ENCODE data around the gene ID1. TPM values are rescaled to one million over a fixed set of nuclear protein-coding genes. Genes with fewer than 3 reads are reported as not detected.
A peak's percentile ranks its signal among the peaks of the same experiment; 100 is the strongest.

Gene ID1
- total and polyA plus RNA-seq, 2 of the 13 experiments (the other 11 are each of a cell fraction or from before 2014, with no cell fraction given) = 320 to 419 TPM

- 0 out of 2 replicates have a peak, but pooled peaks have one; percentile 71 for TF ChIP-seq ZNF816 (CRISPR knock-in tag; IDR thresholded peaks at IDR 0.05; ENCODE audit: borderline replicate concordance)
- TF ChIP-seq ZNF33B (CRISPR knock-in tag; IDR thresholded peaks at IDR 0.05) = no peak; the same call in 1 of the 2 replicates
- no peak for TF ChIP-seq TCF7L2 (IDR thresholded peaks at IDR 0.05; ENCODE audit: low read depth, low read length)
- no peak for TF ChIP-seq FOXK2 (IDR thresholded peaks at IDR 0.05)
- TF ChIP-seq MTF2 (CRISPR knock-in tag; IDR thresholded peaks at IDR 0.05; ENCODE audit: borderline replicate concordance) = peak; percentile 12; the same call in 1 of the 2 replicates
- no peak for TF ChIP-seq TARDBP (CRISPR knock-in tag; IDR thresholded peaks at IDR 0.05)
- TF ChIP-seq ZSCAN21 (CRISPR knock-in tag; IDR thresholded peaks at IDR 0.05; ENCODE audit: borderline replicate concordance) = peak; percentile 26; the same call in 1 of the 2 replicates
- TF ChIP-seq SP1 (IDR thresholded peaks at IDR 0.05) = no peak
- no peak for TF ChIP-seq SP1 (CRISPR knock-in tag; IDR thresholded peaks at IDR 0.05)
- TF ChIP-seq, protein P1, sequence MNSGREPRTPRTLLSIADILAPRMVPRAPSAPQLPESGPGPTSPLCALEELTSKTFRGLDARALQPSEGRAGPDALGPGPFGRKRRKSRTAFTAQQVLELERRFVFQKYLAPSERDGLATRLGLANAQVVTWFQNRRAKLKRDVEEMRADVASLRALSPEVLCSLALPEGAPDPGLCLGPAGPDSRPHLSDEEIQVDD (CRISPR knock-in tag; IDR thresholded peaks at IDR 0.05; ENCODE audit: borderline replicate concordance) = no peak
- TF ChIP-seq CC2D1A (CRISPR knock-in tag; IDR thresholded peaks at IDR 0.05) = 0 out of 2 replicates have a peak, but pooled peaks have one; percentile 90
- TF ChIP-seq CREB3 (CRISPR knock-in tag; IDR thresholded peaks at IDR 0.05) = 0 out of 2 replicates have a peak, but pooled peaks have one; percentile 15
- TF ChIP-seq ZNF20 (CRISPR knock-in tag; IDR thresholded peaks at IDR 0.05) = 0 out of 2 replicates have a peak, but pooled peaks have one; percentile 22
- TF ChIP-seq ZNF18 (CRISPR knock-in tag; IDR thresholded peaks at IDR 0.05; ENCODE audit: insufficient replicate concordance) = peak; percentile 76
- peak; percentile 13; the same call in 1 of the 2 replicates for TF ChIP-seq PITX1 (CRISPR knock-in tag; IDR thresholded peaks at IDR 0.05)
- TF ChIP-seq ZBTB2 (CRISPR knock-in tag; IDR thresholded peaks at IDR 0.05; ENCODE audit: low read depth) = peak; percentile 16; the same call in 1 of the 2 replicates
- TF ChIP-seq, protein P2, sequence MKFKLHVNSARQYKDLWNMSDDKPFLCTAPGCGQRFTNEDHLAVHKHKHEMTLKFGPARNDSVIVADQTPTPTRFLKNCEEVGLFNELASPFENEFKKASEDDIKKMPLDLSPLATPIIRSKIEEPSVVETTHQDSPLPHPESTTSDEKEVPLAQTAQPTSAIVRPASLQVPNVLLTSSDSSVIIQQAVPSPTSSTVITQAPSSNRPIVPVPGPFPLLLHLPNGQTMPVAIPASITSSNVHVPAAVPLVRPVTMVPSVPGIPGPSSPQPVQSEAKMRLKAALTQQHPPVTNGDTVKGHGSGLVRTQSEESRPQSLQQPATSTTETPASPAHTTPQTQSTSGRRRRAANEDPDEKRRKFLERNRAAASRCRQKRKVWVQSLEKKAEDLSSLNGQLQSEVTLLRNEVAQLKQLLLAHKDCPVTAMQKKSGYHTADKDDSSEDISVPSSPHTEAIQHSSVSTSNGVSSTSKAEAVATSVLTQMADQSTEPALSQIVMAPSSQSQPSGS (CRISPR knock-in tag; IDR thresholded peaks at IDR 0.05) = peak; percentile 19; the same call in 1 of the 2 replicates
- 0 out of 2 replicates have a peak, but pooled peaks have one; percentile 17 for TF ChIP-seq ZFYVE20 (CRISPR knock-in tag; IDR thresholded peaks at IDR 0.05; ENCODE audit: borderline replicate concordance, low read depth)
- TF ChIP-seq ZNF577 (CRISPR knock-in tag; IDR thresholded peaks at IDR 0.05; ENCODE audit: borderline replicate concordance, low read depth) = peak; percentile 85; the same call in 1 of the 2 replicates
- TF ChIP-seq ZNF337 (CRISPR knock-in tag; IDR thresholded peaks at IDR 0.05; ENCODE audit: borderline replicate concordance, low read depth) = no peak
- no peak for TF ChIP-seq PAX8 (CRISPR knock-in tag; IDR thresholded peaks at IDR 0.05; ENCODE audit: borderline replicate concordance)
- TF ChIP-seq ZNF441 (CRISPR knock-in tag; IDR thresholded peaks at IDR 0.05; ENCODE audit: borderline replicate concordance) = 0 out of 2 replicates have a peak, but pooled peaks have one; percentile 18
Observed at GRCh38 chr20:31605902-31606803, 1.1 kb downstream of the ID1 start (continued).

All from HepG2 (cell line).